PC-9 (cell line): ENCODE results near the gene MAP3K4. TPM values are rescaled to one million over a fixed set of nuclear protein-coding genes. Genes with fewer than 3 reads are reported as not detected.

Experiments
- BruUV-seq: library from RNA; stranded (reverse); fragments of 400-500 nt; replicated peaks from 2 replicates; lab custom pipeline; 2021; lab: Mats Ljungman, UMichigan
- CTCF ChIA-PET: fragments of 300-600 bp; sonication (Branson Sonifier 250); formaldehyde crosslinking; loops from one replicate; lab custom pipeline; 2022; ENCODE audit warnings: antibody characterized with exemption; lab: Charles Lee
- POLR2A ChIA-PET: fragments of 300-600 bp; sonication (Branson Sonifier 250); formaldehyde crosslinking; loops from one replicate; lab custom pipeline; 2022; ENCODE audit warnings: antibody characterized with exemption; ENCODE audit not compliant: unreplicated experiment; lab: Charles Lee
- DNase-seq, 2 experiments: peaks; one replicate each; pipeline versions ENCODE4 v3.0.0 to v3.0.0-alpha.2; 2015 to 2022; ENCODE audit warnings: mixed read lengths in 1 of 2
- H2AFZ ChIP-seq: fragments of 200-600 bp; sonication (generic); 2 replicates; pipeline ENCODE4 v1.8.1; 2017; ENCODE audit warnings: antibody characterized with exemption
- H3F3A ChIP-seq: fragments of 200-600 bp; sonication (generic); 2 replicates; pipeline ENCODE4 v1.8.1; 2017; ENCODE audit warnings: antibody characterized with exemption, mild to moderate bottlenecking, low read depth; ENCODE audit not compliant: insufficient read depth
- H3K27ac ChIP-seq: fragments of 200-600 bp; sonication (generic); 2 replicates; pipeline ENCODE4 v1.6.1; 2016; ENCODE audit warnings: mixed run types
- H3K27me3 ChIP-seq: fragments of 200-600 bp; sonication (generic); 2 replicates; pipeline ENCODE4 v1.6.1; 2016; ENCODE audit warnings: low read depth, mixed run types; ENCODE audit not compliant: insufficient read depth
- H3K36me3 ChIP-seq: fragments of 200-600 bp; sonication (generic); 2 replicates; pipeline ENCODE4 v1.6.1; 2016; ENCODE audit warnings: low read depth, mixed run types
- H3K4me1 ChIP-seq: fragments of 200-600 bp; sonication (generic); replicated peaks from 2 replicates; pipeline ENCODE4 v1.6.1; 2016; ENCODE audit warnings: mixed run types; ENCODE audit not compliant: insufficient read depth
- H3K4me2 ChIP-seq: fragments of 200-600 bp; sonication (generic); 2 replicates; pipeline ENCODE4 v1.6.1; 2017; ENCODE audit warnings: mixed run types
- H3K4me3 ChIP-seq: fragments of 200-600 bp; sonication (generic); 2 replicates; pipeline ENCODE4 v1.6.1; 2016; ENCODE audit warnings: mixed run types
- H3K79me2 ChIP-seq: fragments of 200-600 bp; sonication (generic); 2 replicates; pipeline ENCODE4 v1.6.1; 2017; ENCODE audit warnings: low read depth, mixed run types
- H3K9me2 ChIP-seq: fragments of 200-600 bp; sonication (generic); 2 replicates; pipeline ENCODE4 v1.8.1; 2017; ENCODE audit warnings: mild to moderate bottlenecking; ENCODE audit not compliant: insufficient read depth
- H3K9me3 ChIP-seq: fragments of 200-600 bp; sonication (generic); 2 replicates; pipeline ENCODE4 v1.8.1; 2016; ENCODE audit warnings: low read depth; ENCODE audit not compliant: insufficient read depth
- H4K20me1 ChIP-seq: fragments of 200-600 bp; sonication (generic); 2 replicates; pipeline ENCODE4 v1.8.1; 2017; ENCODE audit not compliant: insufficient read depth
- EZH2 ChIP-seq: fragments of 200-600 bp; sonication (generic); IDR thresholded peaks from 2 replicates; pipeline ENCODE4 v1.8.0; 2017; ENCODE audit warnings: antibody characterized with exemption, low read depth
- intact Hi-C: fragments of 100-400 bp; cut with micrococcal nuclease; formaldehyde crosslinking; loops from one replicate; pipeline ENCODE4 v1.10.0; 2022; ENCODE audit not compliant: unreplicated experiment
- total RNA-seq: library from RNA; stranded (reverse); gene quantifications from 2 replicates; pipeline ENCODE4 v1.2.3, GENCODE V29; 2021
- TF ChIP-seq, protein P1 (sequence below): fragments of 200-600 bp; sonication (generic); conservative IDR thresholded peaks from 2 replicates; pipeline ENCODE4 v1.6.1; 2017; ENCODE audit warnings: mixed run types, antibody characterized with exemption, mild to moderate bottlenecking, moderate library complexity

MAP3K4 gene
- total RNA-seq, 1 experiment from 2014 or later: 13.0 TPM

DNA sequence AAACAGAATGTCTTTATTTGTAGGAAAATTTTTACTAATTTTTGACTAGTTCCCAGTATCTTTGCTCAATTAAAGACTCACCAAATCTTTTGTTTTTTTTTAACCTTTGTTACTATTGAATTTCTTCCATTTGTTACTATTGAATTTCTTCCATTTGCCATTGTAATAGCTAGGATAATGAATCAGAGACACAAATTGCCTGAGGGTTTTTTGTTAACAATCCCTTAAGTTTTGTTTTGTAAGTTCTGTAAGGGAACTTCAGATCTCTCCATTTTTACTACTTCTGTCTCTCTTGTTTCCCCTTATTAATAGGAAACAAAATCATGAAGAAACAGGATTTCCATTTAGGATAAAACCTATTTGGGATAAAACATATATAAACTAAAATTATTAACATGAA lies 104.3 kb downstream of the MAP3K4 start:
- Histone ChIP-seq H3K36me3 (0 out of 2 replicates have a peak, but pooled peaks cover 9% of the 10 kb centered on the region), H4K20me1 (0 out of 2 replicates have a peak, but pooled peaks cover 5% of the 10 kb centered on the region), H3K79me2 (no peaks in the 10 kb centered on the region), H3K9me2 (no peaks in the 10 kb centered on the region), H2AFZ (no peak overlapping the region), H3K4me2 (no peak overlapping the region), H3K27me3 (no peaks in the 10 kb centered on the region), H3K9me3 (no peaks in the 10 kb centered on the region), H3F3A (no peaks in the 10 kb centered on the region; the same call in 1 of the 2 replicates), H3K4me3 (no peak overlapping the region), H3K27ac (no peak overlapping the region), H3K4me1 (no peaks in the 10 kb centered on the region)
- POLR2A ChIA-PET: no interaction called here
- CTCF ChIA-PET: no interaction called here
- DNase-seq: no peak
- TF ChIP-seq EZH2: no peak
- TF ChIP-seq, protein P1, sequence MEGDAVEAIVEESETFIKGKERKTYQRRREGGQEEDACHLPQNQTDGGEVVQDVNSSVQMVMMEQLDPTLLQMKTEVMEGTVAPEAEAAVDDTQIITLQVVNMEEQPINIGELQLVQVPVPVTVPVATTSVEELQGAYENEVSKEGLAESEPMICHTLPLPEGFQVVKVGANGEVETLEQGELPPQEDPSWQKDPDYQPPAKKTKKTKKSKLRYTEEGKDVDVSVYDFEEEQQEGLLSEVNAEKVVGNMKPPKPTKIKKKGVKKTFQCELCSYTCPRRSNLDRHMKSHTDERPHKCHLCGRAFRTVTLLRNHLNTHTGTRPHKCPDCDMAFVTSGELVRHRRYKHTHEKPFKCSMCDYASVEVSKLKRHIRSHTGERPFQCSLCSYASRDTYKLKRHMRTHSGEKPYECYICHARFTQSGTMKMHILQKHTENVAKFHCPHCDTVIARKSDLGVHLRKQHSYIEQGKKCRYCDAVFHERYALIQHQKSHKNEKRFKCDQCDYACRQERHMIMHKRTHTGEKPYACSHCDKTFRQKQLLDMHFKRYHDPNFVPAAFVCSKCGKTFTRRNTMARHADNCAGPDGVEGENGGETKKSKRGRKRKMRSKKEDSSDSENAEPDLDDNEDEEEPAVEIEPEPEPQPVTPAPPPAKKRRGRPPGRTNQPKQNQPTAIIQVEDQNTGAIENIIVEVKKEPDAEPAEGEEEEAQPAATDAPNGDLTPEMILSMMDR: no peak
- intact Hi-C loops: no loop called here
- BruUV-seq: no TSS peak

DNA sequence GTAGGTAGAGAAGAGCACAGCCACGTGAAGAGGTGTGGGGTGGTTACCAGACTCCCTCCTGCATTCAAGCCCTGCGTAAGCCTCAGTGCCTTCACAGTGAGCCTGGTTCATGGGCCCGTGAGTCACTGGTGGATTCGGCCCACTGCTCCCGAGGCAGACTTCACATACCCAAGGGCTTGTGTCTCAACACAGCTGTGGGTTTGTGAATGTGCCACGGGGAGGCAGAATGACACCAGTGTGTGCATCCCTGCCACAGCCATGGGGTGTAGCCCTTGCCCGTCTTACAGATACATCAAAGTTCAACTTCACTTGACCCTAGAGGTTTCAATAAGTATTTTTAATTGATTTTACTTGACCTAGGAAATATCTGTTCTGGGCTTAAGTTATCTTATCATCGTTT lies 108.5 kb downstream of the MAP3K4 start:
- H3K79me2 ChIP-seq: no peaks in the 10 kb centered on the region
- no peak overlapping the region for H3K4me2 ChIP-seq
- no peaks in the 10 kb centered on the region for H3K9me3 ChIP-seq
- 0 out of 2 replicates have a peak, but pooled peaks cover 4% of the 10 kb centered on the region for H4K20me1 ChIP-seq
- no peak for TF ChIP-seq EZH2
- TF ChIP-seq, protein P1: no peak
- no TSS peak for BruUV-seq
- H3K4me3 ChIP-seq: no peak overlapping the region
- H3K36me3 ChIP-seq: no peaks in the 10 kb centered on the region
- DNase-seq: no peak
- H3K27me3 ChIP-seq: no peaks in the 10 kb centered on the region
- H3K4me1 ChIP-seq: peaks cover 4% of the 10 kb centered on the region
- no peak overlapping the region for H2AFZ ChIP-seq
- POLR2A ChIA-PET: no interaction called here
- no peaks in the 10 kb centered on the region for H3K9me2 ChIP-seq
- no peak overlapping the region for H3K27ac ChIP-seq
- CTCF ChIA-PET: no interaction called here
- intact Hi-C loops: no loop called here
- H3F3A ChIP-seq: peaks cover 3% of the 10 kb centered on the region; the same call in 1 of the 2 replicates

DNA sequence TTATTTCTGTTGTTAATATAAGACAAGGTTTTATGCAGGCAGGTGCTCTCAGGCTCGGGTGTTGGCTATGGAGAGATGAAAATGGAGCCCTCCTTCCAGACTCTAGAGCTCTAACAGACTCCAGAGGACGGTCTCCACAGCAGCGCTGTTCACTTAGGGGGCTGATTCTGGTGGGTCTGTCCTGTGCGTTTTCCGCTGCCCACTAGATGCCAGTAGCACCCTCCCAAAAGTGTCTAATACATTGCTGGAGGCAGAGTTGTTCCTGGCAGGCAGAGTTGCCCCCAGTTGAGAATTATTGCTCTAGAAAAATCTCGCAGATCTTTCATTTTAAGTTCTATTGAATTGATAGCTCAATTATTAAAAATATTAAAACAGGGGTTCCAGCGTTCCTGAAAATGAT lies 109.9 kb downstream of the MAP3K4 start:
- Histone ChIP-seq H3K4me2 (no peak overlapping the region), H3F3A (0 out of 2 replicates have a peak, but pooled peaks cover 3% of the 10 kb centered on the region), H3K4me3 (no peak overlapping the region), H4K20me1 (no peaks in the 10 kb centered on the region), H3K36me3 (no peaks in the 10 kb centered on the region), H3K9me2 (no peaks in the 10 kb centered on the region), H3K27ac (no peak overlapping the region), H3K4me1 (peaks cover 9% of the 10 kb centered on the region), H3K9me3 (no peaks in the 10 kb centered on the region), H2AFZ (no peak overlapping the region), H3K27me3 (no peaks in the 10 kb centered on the region), H3K79me2 (no peaks in the 10 kb centered on the region)
- CTCF ChIA-PET: no interaction called here
- POLR2A ChIA-PET: no interaction called here
- BruUV-seq: no TSS peak
- intact Hi-C loops: no loop called here
- no peak for DNase-seq
- TF ChIP-seq EZH2: no peak
- TF ChIP-seq, protein P1: no peak
